Heart left ventricle (tissue), 16 donors: ENCODE results near the gene EIPR1. TPM values are rescaled to one million over a fixed set of nuclear protein-coding genes. Genes with fewer than 3 reads are reported as not detected.

Experiments
- ATAC-seq, 4 donors: fragments of 200-7000 bp; cut with Tn5 transposase; one replicate each; pipeline ENCODE4 v1.9.1; 2020 to 2022; ENCODE audit warnings: moderate library complexity in 4 of 4, mild to moderate bottlenecking in 3 of 4, moderate number of reproducible peaks in 1 of 4
- DNase-seq, 5 donors: peaks; one replicate each; pipeline ENCODE4 v3.0.0-alpha.2; 2020
- H3K27ac ChIP-seq, 12 donors: fragments of 200-600 bp; sonication (generic) in 4 of 12; one replicate each; pipeline versions ENCODE4 v1.5.0 to v1.8.0; 2016 to 2022; ENCODE audit warnings: mild to moderate bottlenecking in 2 of 12
- H3K27me3 ChIP-seq, 9 donors: fragments of 200-600 bp; sonication (generic) in 2 of 9; one replicate each; pipeline versions ENCODE4 v1.5.1 to v1.8.0; 2016 to 2022; ENCODE audit warnings: mild to moderate bottlenecking in 3 of 9
- H3K36me3 ChIP-seq, 9 donors: fragments of 200-600 bp; sonication (generic) in 2 of 9; one replicate each; pipeline versions ENCODE4 v1.5.0 to v1.8.0; 2018 to 2022; ENCODE audit warnings: mild to moderate bottlenecking in 2 of 9
- H3K4me1 ChIP-seq, 12 donors: fragments of 200-600 bp; sonication (generic) in 4 of 12; one replicate each; pipeline versions ENCODE4 v1.5.0 to v1.8.0; 2016 to 2022; ENCODE audit warnings: mild to moderate bottlenecking in 3 of 12
- H3K4me3 ChIP-seq, 12 donors: fragments of 200-600 bp; sonication (generic) in 4 of 12; one replicate each; pipeline versions ENCODE4 v1.5.0 to v1.8.0; 2017 to 2022; ENCODE audit warnings: mild to moderate bottlenecking in 9 of 12, moderate library complexity in 4 of 12
- H3K9me3 ChIP-seq, 12 donors: fragments of 200-600 bp; sonication (generic) in 4 of 12; one replicate each; pipeline versions ENCODE4 v1.5.0 to v1.8.0; 2016 to 2022; ENCODE audit warnings: mild to moderate bottlenecking in 1 of 12
- POLR2A ChIP-seq, 2 donors: fragments of 450-650 bp; IDR thresholded peaks; one replicate each; pipeline ENCODE4 v1.6.1; 2017; ENCODE audit warnings: antibody characterized with exemption in 2 of 2, mild to moderate bottlenecking in 2 of 2, moderate library complexity in 2 of 2
- WGBS, 4 donors: extraction: QIAGEN DNeasy Blood & Tissue Kit in 2 of 4; methylation state at CpG; one replicate each; pipeline versions ENCODE4 v1.1.5 to v1.1.7; 2013 to 2018; 5-methylcytosine and 5-hydroxymethylcytosine counted together
- intact Hi-C, 10 donors: fragments of 100-400 bp; cut with DNase I; formaldehyde crosslinking; loops; one replicate each; pipeline versions ENCODE4 v1.11.1 to v1.14.2; 2022
- polyA plus RNA-seq, 2 donors: library from polyadenylated mRNA; stranded (reverse); fragments of 200-250 nt; gene quantifications; one replicate each; pipeline ENCODE4 v1.2.3, GENCODE V29; 2013
- total RNA-seq, 9 donors: library from RNA; depleted of rRNA in 2 of 9; stranded (reverse); fragments of >200 nt in 2 of 9; fragmentation: NEBNext Ultra II Directional in 3 of 9; extraction: Animal tissue kit (Norgen Biotek cat#: 25700) in 3 of 9; gene quantifications; one replicate each; pipeline versions ENCODE4 v1.1.0 to v1.2.4, GENCODE V29; 2016 to 2023
- TF ChIP-seq, protein P1 (sequence below), 12 donors: fragments of 200-600 bp; sonication (generic) in 4 of 12; IDR thresholded peaks; one replicate each; pipeline versions ENCODE4 v1.5.0 to v1.8.0; 2018 to 2022; ENCODE audit warnings: antibody characterized with exemption in 12 of 12, mild to moderate bottlenecking in 5 of 12
- donor health status: ischemic (EF 13 %, LVEDD 7.1; RV severe dilation, severe dysfunction).
- donor health status: healthy with polysubstance abuse.
- donor health status: DM: no; HTN: yes; CAD: no.
- donor health status: DM: no; HTN: no; CAD: no.
- donor health status: ischemic (EF 25% LVEDD 6.9; RV normal size, moderate dysfunction).
- donor health status: ischemic (EF 25% LVEDD 5.7; RV mildly dilated, moderate dysfunction).
- donor health status: healthy.
- donor health status: DM: yes; HTN: yes; CAD: no.
- donor health status: ischemic (EF 35%, LVEDD 5.7; RV mildly dilated, moderate dysfunction).
- donor health status: nonischemic (EF 11% LVEDD 7.7; RV severe dilation, severe dysfunction).
- donor health status: DM: yes; HTN: yes; CAD: no.
- donor health status: PGD.
- donor health status: ischemic (EF 29% LVEDD 5.4; RV normal size, mild dysfunction).
- donor health status: nonischemic (EF 23%, LVEDD 6.1; RV moderate dilation, normal function).

Gene EIPR1
- total and polyA plus RNA-seq, 11 donors, result 7.9 to 26.1 (median 13.3) TPM

DNA sequence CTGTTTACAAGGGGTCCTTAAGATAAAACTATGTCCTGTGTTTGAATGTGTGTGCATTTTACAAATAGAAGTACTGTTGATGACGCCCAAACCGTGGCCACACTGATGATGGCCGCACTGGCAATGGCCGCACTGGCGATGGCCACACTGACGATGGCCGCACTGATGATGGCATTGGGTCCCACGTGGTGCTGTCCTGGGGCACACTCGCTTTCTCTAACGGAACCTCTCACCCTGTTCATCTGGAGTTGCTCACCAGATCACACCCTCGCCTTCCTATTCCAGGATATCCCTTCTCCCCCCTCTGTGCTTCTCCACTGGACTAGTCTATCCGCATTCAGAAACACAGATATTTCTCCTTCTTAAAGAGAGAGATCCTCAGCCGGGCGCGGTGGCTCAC lies 192.4 kb downstream of the EIPR1 start:
- no peaks in the 10 kb centered on the region for H3K9me3 ChIP-seq
- intact Hi-C loops, result no loop called here
- H3K27me3 ChIP-seq, result no peaks in the 10 kb centered on the region
- H3K4me3 ChIP-seq, result no peak overlapping the region
- H3K27ac ChIP-seq, result no peak overlapping the region
- peaks cover 0 to 21% (median 4%) of the 10 kb centered on the region in 9 donors for H3K36me3 ChIP-seq
- H3K4me1 ChIP-seq, result no peaks in the 10 kb centered on the region
- 91 to 97% (median 93%) methylated on average over 15 of the region's 15 CpGs for WGBS, 4 donors
- TF ChIP-seq, protein P1, sequence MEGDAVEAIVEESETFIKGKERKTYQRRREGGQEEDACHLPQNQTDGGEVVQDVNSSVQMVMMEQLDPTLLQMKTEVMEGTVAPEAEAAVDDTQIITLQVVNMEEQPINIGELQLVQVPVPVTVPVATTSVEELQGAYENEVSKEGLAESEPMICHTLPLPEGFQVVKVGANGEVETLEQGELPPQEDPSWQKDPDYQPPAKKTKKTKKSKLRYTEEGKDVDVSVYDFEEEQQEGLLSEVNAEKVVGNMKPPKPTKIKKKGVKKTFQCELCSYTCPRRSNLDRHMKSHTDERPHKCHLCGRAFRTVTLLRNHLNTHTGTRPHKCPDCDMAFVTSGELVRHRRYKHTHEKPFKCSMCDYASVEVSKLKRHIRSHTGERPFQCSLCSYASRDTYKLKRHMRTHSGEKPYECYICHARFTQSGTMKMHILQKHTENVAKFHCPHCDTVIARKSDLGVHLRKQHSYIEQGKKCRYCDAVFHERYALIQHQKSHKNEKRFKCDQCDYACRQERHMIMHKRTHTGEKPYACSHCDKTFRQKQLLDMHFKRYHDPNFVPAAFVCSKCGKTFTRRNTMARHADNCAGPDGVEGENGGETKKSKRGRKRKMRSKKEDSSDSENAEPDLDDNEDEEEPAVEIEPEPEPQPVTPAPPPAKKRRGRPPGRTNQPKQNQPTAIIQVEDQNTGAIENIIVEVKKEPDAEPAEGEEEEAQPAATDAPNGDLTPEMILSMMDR (IDR thresholded peaks at IDR 0.05), result no peak
- TF ChIP-seq POLR2A (IDR thresholded peaks at IDR 0.05), result no peak
- DNase-seq, result no peak
- ATAC-seq, result no peak

DNA sequence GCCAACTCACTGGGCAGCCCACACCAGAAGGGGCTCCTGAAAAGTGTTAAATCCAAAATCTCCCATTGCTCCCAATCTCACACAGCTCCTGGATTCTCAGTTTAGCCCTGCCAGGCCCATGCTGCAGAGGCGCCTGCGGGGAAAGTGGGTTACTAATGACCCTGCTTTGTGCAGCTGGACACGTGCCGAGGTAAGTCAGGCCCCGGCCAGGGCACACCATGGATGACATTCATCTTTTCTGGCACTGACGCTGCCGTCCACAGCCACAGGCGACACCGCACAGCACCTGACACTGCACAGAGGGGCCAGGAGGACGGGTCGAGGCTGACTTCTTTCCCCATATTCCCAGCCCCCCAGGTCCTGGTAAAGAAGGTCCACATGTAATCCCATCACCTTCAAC lies 193.5 kb downstream of the EIPR1 start:
- Histone ChIP-seq H3K36me3 (peaks cover 0 to 11% (median 1%) of the 10 kb centered on the region in 9 donors), H3K4me3 (no peak overlapping the region), H3K4me1 (no peaks in the 10 kb centered on the region), H3K27me3 (no peaks in the 10 kb centered on the region), H3K27ac (no peak overlapping the region), H3K9me3 (no peaks in the 10 kb centered on the region)
- no peak for TF ChIP-seq POLR2A (IDR thresholded peaks at IDR 0.05)
- TF ChIP-seq, protein P1 (IDR thresholded peaks at IDR 0.05), result no peak
- intact Hi-C loops, result no loop called here
- no peak for DNase-seq
- ATAC-seq, result peak in 3 of 4 donors; percentile 47 to 55 (median 51)
- 62 to 97% (median 82%) methylated on average over 11 of the region's 11 CpGs for WGBS, 4 donors

DNA sequence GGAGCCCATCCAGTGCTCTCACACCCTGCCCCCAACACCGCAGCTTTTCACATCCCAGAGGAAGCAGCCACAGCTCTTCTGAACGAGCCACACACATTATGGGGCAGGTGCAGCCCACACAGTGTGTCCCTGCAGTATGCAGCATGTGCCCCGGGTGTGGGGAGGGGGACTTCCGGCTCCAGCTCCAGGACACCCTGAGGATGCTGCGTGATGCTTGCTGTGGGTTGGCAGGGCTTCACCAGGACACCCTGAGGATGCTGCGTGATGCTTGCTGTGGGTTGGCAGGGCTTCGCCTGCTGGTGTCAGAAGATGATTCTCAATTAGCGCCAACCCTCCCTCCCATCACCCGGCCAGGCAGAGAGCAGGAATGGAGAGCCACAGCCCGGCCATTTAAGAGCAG lies 193.9 kb downstream of the EIPR1 start:
- no peak for ATAC-seq
- H3K4me1 ChIP-seq, result no peaks in the 10 kb centered on the region
- WGBS, 4 donors, result 86 to 93% (median 92%) methylated on average over 9 to 10 of the region's 10 CpGs
- H3K27ac ChIP-seq, result no peak overlapping the region
- H3K36me3 ChIP-seq, result peaks cover 0 to 7% (median 0%) of the 10 kb centered on the region in 9 donors
- H3K9me3 ChIP-seq, result no peaks in the 10 kb centered on the region
- no peak overlapping the region for H3K4me3 ChIP-seq
- no peak for DNase-seq
- TF ChIP-seq POLR2A (IDR thresholded peaks at IDR 0.05), result no peak
- TF ChIP-seq, protein P1 (IDR thresholded peaks at IDR 0.05), result no peak
- no peaks in the 10 kb centered on the region for H3K27me3 ChIP-seq
- intact Hi-C loops, result no loop called here

DNA sequence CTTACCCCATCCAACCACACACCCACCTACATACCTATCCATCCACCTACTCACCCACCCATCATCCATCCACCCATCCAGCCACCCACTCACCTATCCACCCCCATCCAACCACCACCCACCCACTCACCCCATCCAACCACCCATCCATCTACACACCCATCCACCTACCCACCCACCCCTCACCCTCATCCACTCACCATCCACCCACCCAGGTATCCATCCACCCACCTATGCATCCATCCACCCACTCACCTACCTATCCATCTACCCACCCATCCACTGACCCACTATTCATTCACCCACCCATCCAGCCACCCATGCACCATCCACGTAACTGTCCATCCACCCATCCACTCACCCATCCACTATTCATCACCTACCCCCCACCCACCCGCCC lies 194.8 kb downstream of the EIPR1 start:
- intact Hi-C loops, result no loop called here
- Histone ChIP-seq H3K36me3 (no peaks in the 10 kb centered on the region), H3K4me1 (no peaks in the 10 kb centered on the region), H3K27ac (no peak overlapping the region), H3K9me3 (no peaks in the 10 kb centered on the region), H3K27me3 (no peaks in the 10 kb centered on the region), H3K4me3 (no peak overlapping the region)
- 97 to 100% (median 98%) methylated on average over 2 of the region's 2 CpGs for WGBS, 4 donors
- ATAC-seq (no peak), DNase-seq (no peak)
- TF ChIP-seq, protein P1 (IDR thresholded peaks at IDR 0.05), result no peak
- no peak for TF ChIP-seq POLR2A (IDR thresholded peaks at IDR 0.05)
